Upper lobe of right lung (tissue), 1 donor: ENCODE results near the gene AMIGO3. TPM values are rescaled to one million over a fixed set of nuclear protein-coding genes. Genes with fewer than 3 reads are reported as not detected.

Experiments used
- ATAC-seq: fragments of 200-7000 bp; cut with Tn5 transposase; one replicate; pipeline ENCODE4 v1.9.1; 2020; ENCODE audit warnings: mild to moderate bottlenecking, moderate library complexity
- DNase-seq: peaks from one replicate; pipeline ENCODE4 v3.0.0-alpha.2; 2020
- H3K27ac ChIP-seq: fragments of 200-600 bp; one replicate; pipeline ENCODE4 v1.8.0; 2022
- H3K27me3 ChIP-seq: fragments of 200-600 bp; one replicate; pipeline ENCODE4 v1.8.0; 2022; ENCODE audit warnings: mild to moderate bottlenecking
- H3K36me3 ChIP-seq: fragments of 200-600 bp; one replicate; pipeline ENCODE4 v1.8.0; 2022
- H3K4me1 ChIP-seq: fragments of 200-600 bp; one replicate; pipeline ENCODE4 v1.8.0; 2022
- H3K4me3 ChIP-seq: fragments of 200-600 bp; one replicate; pipeline ENCODE4 v1.8.0; 2022; ENCODE audit warnings: mild to moderate bottlenecking
- H3K9me3 ChIP-seq: fragments of 200-600 bp; one replicate; pipeline ENCODE4 v1.8.0; 2022
- CTCF ChIP-seq: fragments of 200-600 bp; IDR thresholded peaks from one replicate; pipeline ENCODE4 v1.8.0; 2022; ENCODE audit warnings: antibody characterized with exemption
- intact Hi-C: fragments of 100-400 bp; cut with DNase I; formaldehyde crosslinking; loops from one replicate; pipeline ENCODE4 v1.11.0; 2022
- total RNA-seq: library from RNA; stranded (reverse); fragmentation: NEBNext Ultra II Directional; extraction: Animal tissue kit (Norgen Biotek cat#: 25700); gene quantifications from one replicate; pipeline ENCODE4 v1.2.1, GENCODE V29; 2021
- donor health status: DM: no; HTN: yes; CAD: no; lungs with severe emphysema.

The AMIGO3 gene
- total RNA-seq, 1 donor from 2014 or later = 0.26 TPM

GRCh38 chr3:49669352-49669751, 50.1 kb downstream of the AMIGO3 start:
- Histone ChIP-seq H3K27me3 (no peaks in the 10 kb centered on the region), H3K27ac (no peak overlapping the region), H3K9me3 (no peaks in the 10 kb centered on the region), H3K36me3 (no peaks in the 10 kb centered on the region), H3K4me3 (no peak overlapping the region), H3K4me1 (peaks cover 5% of the 10 kb centered on the region)
- no peak for ATAC-seq
- no peak for TF ChIP-seq CTCF
- intact Hi-C loops = loop anchor here (10.0 kb wide), 1 partner anchor 115 kb away; the partner anchor contains the start of gene BSN
- no peak for DNase-seq

- Histone ChIP-seq H3K9me3 (no peaks in the 10 kb centered on the region), H3K4me1 (peaks cover 5% of the 10 kb centered on the region), H3K27ac (no peak overlapping the region), H3K36me3 (no peaks in the 10 kb centered on the region), H3K27me3 (no peaks in the 10 kb centered on the region), H3K4me3 (no peak overlapping the region)
- intact Hi-C loops = loop anchor here (10.0 kb wide), 1 partner anchor 114 kb away; the partner anchor contains the start of gene BSN
- no peak for TF ChIP-seq CTCF
- ATAC-seq (no peak), DNase-seq (no peak)
Observed at GRCh38 chr3:49668861-49669260, 50.6 kb downstream of the AMIGO3 start.

DNA sequence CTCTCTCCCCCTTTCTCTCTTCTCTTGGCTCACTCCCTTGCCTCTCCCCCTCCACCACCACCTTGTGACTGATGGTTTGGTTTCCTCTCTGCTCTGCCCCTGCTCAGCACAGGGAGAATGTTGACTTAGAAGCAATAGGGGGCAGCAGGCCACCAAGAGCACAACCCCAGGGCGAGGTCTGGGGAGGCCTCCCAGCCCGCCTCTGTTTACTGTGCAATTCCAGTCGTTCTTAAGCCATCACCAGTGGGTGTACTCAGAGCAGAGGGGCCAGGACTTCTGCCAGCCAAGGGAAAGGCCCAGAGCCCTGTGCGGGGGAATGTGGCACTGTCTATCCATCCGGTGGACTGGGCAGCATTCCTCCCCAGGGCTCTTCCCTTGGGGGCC, 51.1 kb downstream of the AMIGO3 start:
- intact Hi-C loops = loop anchor here (10.0 kb wide), 1 partner anchor 114 kb away; the partner anchor contains the start of gene BSN
- H3K9me3 ChIP-seq = no peaks in the 10 kb centered on the region
- TF ChIP-seq CTCF = no peak
- H3K4me3 ChIP-seq = no peak overlapping the region
- H3K27me3 ChIP-seq = no peaks in the 10 kb centered on the region
- DNase-seq (no peak), ATAC-seq (no peak)
- H3K4me1 ChIP-seq = peaks cover 4% of the 10 kb centered on the region
- H3K27ac ChIP-seq = no peak overlapping the region
- no peaks in the 10 kb centered on the region for H3K36me3 ChIP-seq

DNA sequence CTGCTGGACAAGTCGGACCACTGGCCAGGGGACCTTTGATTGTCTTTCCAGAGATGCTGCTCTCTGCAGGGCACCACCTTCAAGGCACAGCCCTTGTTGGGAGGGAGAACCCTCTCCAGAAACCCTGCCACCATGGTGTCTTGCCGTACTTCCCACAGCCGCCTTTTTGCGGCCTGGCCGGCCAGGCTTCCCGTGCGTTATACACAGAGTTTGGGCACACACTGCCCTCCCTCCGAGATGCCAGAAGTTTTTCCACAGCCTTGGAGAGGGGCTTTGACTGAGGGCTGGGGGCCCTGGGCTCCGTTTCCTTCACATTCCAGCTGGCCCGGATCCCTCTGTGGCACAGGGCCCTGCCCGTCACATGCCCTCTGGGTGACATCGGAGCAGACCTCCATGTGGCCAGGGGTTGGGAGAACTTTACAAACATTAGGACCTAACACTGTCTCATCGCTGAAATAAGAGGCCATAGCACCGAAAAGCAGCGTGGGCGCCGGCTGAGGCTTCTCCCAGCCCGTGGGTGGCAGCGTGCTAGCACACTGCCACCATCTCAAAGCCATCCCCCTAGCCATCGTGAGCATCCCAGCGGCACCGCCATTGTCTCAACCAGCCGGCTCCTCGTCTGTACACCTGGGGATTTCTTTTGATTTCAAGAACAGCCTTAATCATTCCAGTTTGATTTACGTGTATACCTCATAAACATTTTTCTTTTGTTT, 51.6 kb downstream of the AMIGO3 start:
- no peak for DNase-seq
- Histone ChIP-seq H3K27me3 (no peaks in the 10 kb centered on the region), H3K9me3 (no peaks in the 10 kb centered on the region), H3K27ac (no peak overlapping the region), H3K36me3 (no peaks in the 10 kb centered on the region), H3K4me3 (no peak overlapping the region), H3K4me1 (no peaks in the 10 kb centered on the region)
- TF ChIP-seq CTCF = no peak
- no peak for ATAC-seq
- intact Hi-C loops = loop anchor here (10.0 kb wide), 1 partner anchor 113 kb away; the partner anchor contains the start of gene BSN

Other genes with a start within 250 kb of the AMIGO3 start
- 88.2 TPM for gene DAG1, start 249.4 kb downstream of the AMIGO3 start, total RNA-seq
- gene BSN, start 165.2 kb downstream of the AMIGO3 start, total RNA-seq = 0.43 TPM
- gene APEH, start 45.3 kb downstream of the AMIGO3 start, total RNA-seq = 88.5 TPM
- 23.7 TPM for gene MST1, start 30.2 kb downstream of the AMIGO3 start, total RNA-seq
- 41.4 TPM for gene RNF123, start 30.1 kb downstream of the AMIGO3 start, total RNA-seq
- gene GMPPB, start 4.3 kb upstream of the AMIGO3 start, total RNA-seq = 34.8 TPM
- gene IP6K1, start 66.9 kb upstream of the AMIGO3 start, total RNA-seq = 39.5 TPM
- gene CDHR4, start 80.2 kb upstream of the AMIGO3 start, total RNA-seq = not detected
- 6.6 TPM for gene INKA1, start 83.6 kb upstream of the AMIGO3 start, total RNA-seq
- gene UBA7, start 94.3 kb upstream of the AMIGO3 start, total RNA-seq = 110 TPM
- gene TRAIP, start 136.9 kb upstream of the AMIGO3 start, total RNA-seq = 1.5 TPM
- not detected for gene CAMKV, start 150.2 kb upstream of the AMIGO3 start, total RNA-seq
- 46.2 TPM for gene MST1R, start 184.2 kb upstream of the AMIGO3 start, total RNA-seq
- gene MON1A, start 210.1 kb upstream of the AMIGO3 start, total RNA-seq = 10.2 TPM
- 110 TPM for gene RBM6, start 220.5 kb upstream of the AMIGO3 start, total RNA-seq